ACHN (cell line): ENCODE data around the gene EHD4.

Source experiments
- DNase-seq: peaks from one replicate; pipeline ENCODE4 v3.0.0-alpha.2; 2015
- in situ Hi-C: cut with HindIII; loops from 2 replicates; pipeline ENCODE4 v1.10.0; 2017; ENCODE audit warnings: low sequenced_read_pairs, low pct_ligation_motif_present, low pct_unique_long_range_greater_than_20kb

Gene EHD4

DNA sequence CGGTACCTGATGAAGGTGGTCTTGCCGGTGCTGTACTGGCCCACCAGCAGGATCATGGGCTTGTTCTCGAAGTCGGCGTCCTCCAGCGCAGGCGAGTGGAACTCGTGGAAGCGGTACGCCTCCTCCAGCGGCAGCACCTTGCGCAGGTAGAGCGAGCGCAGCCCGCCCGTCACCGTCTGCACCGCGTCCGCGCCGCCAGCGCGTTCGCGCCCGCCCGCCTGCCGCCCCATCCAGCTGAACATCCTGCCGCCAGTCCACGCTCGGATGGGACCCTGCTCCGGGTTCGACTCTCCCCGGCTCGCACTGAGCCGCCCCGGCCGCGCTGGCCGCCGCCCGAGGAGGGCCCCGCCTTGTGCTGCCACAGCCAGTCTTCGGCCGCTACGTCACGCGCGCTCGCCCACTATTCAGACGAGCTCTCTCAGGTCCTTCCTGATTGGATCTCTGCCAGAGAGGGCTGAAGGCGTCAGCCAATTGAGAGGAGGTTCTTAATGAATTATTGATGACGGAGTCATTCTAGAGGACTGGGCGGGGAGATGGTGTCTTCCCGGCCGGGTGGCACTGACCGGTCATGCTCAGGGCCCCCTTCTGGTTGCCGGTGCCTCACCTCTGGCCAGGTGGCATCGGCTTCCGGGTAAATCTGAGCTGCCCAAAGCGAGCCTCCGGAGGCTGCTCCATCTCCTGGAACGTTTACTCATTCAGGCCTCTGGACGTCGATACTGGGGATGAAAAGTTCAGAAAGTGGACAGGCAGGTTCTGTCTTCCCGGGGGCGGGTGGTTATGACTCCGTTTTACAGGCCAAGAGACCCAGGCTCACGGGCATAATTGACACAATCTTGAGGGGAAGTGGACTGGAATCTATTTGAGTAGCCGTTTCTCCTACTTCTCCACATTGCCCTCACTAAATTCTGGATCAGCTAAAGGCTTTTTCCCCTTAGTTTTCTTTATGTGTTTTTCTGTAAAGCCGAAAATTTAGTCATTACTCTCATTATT is at the start of gene EHD4:
EHD4 (minus strand) TSS at position 305 of the 990 bp plus-strand sequence; CDS start at position 242, 63 bp downstream.
- peak; percentile 99 for DNase-seq
- in situ Hi-C loops = no loop called here

DNA sequence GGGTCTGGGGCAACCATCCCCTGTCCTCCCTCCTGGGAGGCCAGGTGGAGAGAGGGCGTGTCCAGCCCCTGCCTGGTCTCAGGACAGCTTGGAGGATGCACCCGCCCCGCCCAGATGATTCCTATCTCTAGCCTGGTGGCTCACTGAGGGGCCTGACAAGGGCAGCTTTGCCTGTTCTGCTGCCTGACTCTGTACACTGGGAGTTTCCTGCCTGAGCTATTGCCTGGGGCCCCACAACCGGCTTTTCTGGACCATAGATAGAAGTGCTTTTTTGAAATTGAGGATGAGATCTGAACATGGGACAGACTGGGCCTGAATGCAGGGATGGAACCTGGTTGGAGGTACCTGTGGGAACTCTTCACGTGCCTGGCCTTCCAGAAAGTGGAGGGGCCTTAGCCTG is 49.2 kb upstream of the EHD4 start:
- in situ Hi-C loops = no loop called here

GRCh38 chr15:42020713-42021273 is 48.4 kb upstream of the EHD4 start, which contains the start of gene PLA2G4E:
PLA2G4E (minus strand) TSS chr15:42021042; CDS start chr15:42021030, 12 bp downstream.
- in situ Hi-C loops = no loop called here
- no peak for DNase-seq

More for the DNA sequence above, 49.2 kb upstream of the EHD4 start:
- DNase-seq = no peak

- DNase-seq = no peak
- in situ Hi-C loops = no loop called here
These were observed 46.2 kb upstream of the EHD4 start for GRCh38 chr15:42018306-42019224.

DNA sequence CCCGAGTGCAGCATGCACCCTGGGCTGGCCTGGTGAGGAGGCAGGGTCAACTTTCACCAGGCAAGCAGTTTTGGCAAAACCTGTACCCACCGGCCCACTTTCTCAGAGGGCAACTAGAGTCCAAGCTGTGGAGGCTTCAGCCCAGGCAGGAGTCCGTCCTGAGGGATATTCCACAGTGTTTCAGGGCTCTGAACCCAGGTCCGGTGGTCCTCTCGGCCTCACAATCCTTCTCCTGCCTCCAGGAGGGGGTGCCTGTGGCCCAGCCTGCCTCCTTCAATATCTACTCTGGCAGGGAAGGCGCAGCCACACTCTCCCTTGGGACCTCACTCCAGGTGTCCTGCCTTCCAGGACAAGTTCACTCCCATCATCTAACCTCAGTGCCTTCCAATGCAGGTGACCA is 44.6 kb upstream of the EHD4 start:
- DNase-seq = no peak
- in situ Hi-C loops = no loop called here

- no peak for DNase-seq
- in situ Hi-C loops = no loop called here
These were observed 42.0 kb upstream of the EHD4 start for GRCh38 chr15:42014406-42014805.

DNA sequence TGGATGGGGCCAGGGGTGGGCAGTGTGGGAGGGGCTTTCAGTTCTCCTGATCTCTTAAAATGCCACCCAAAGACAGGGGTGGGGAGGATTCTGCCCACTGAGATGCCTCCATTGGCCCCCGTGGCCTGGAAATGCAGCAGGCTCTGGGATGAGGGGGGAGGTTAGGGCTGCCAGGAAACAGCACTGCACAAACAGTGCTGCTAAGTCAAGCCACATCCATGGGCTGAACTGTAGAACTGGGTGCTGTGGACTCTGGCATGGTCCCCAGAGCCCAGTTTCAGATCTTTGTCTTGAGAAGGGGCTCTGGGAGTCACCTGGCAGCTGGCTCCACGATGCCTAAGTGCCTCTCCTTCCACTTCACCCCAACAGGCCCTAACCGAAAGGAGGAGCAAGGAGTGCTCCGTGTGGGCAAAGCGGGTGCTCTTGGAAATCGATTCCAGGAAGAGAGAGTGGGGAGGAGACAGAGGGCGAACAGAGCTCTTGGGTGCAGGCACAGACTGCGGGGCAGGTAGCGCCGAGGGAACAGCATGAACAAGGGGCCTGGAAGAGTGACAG is 40.6 kb upstream of the EHD4 start:
- DNase-seq = no peak

GRCh38 chr15:42012241-42012640 is 39.9 kb upstream of the EHD4 start:
- in situ Hi-C loops = no loop called here
- DNase-seq = no peak

More for the DNA sequence above, 40.6 kb upstream of the EHD4 start:
- in situ Hi-C loops = no loop called here

- no peak for DNase-seq
- in situ Hi-C loops = no loop called here
These were observed 38.7 kb upstream of the EHD4 start for GRCh38 chr15:42011074-42011473.

GRCh38 chr15:42010434-42010833 is 38.1 kb upstream of the EHD4 start:
- DNase-seq = no peak
- in situ Hi-C loops = no loop called here

DNA sequence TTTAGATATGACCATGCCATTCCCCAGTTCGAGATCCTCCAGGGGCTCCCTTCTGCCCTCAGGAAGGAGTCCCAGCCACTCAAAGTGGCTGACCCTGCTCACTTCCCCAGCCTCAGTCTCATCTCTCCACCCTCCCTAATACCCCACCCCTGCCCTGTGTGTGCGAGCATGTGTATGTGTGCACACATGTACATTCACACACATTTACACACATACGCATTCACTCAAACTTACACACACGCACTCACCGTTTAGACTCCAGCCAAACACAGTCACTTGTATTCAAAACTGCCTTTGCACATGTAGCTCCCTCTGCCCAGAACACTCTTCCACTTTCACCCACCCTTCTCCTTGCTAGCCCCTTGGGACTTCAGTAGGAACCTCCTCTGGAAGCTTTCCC is 37.1 kb upstream of the EHD4 start:
- no peak for DNase-seq
- in situ Hi-C loops = no loop called here

DNA sequence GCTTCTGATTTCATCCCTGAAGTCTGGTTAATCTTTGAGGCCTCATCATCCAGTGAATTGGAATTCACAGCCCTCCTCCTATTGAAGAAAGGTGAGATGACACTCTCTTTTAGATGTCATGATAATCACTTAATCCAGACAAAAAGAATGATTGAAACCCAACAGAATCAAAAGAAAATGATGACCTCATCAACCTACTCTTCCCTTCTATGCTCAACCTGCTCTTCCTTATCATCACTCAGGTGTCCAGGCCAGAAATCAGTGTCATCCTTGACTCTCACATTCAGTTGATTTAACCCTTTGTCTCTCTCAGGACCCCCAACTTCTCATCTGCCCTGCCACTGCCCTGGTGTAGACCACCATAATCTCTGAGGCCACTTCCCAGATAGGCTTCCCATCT is 36.7 kb upstream of the EHD4 start:
- no peak for DNase-seq
- in situ Hi-C loops = no loop called here

DNA sequence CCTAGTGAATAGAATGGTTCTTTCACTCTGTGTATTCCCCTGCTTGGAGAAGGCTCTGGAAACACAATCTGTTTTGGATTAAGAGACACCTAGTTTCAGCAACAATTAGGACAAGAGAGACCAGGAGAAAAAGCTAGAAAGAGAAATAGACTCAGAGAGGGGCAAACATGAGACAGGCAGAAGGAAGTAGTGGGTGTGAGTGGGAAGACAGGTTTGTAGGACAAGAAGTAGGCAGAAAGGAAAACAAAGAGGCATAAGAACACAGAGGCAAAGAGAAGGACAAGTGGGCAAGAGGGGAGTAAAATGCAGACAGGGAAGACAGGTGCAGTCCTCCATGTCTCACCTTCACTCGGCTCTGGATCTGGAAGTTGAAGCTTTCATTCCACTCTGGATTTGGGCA is 35.0 kb upstream of the EHD4 start:
- in situ Hi-C loops = no loop called here

GRCh38 chr15:42002333-42002732 is 30.0 kb upstream of the EHD4 start:
- in situ Hi-C loops = no loop called here
- no peak for DNase-seq

More for the DNA sequence above, 35.0 kb upstream of the EHD4 start:
- no peak for DNase-seq

- no peak for DNase-seq
- in situ Hi-C loops = no loop called here
These were observed 28.9 kb upstream of the EHD4 start for GRCh38 chr15:42001236-42001635.

DNA sequence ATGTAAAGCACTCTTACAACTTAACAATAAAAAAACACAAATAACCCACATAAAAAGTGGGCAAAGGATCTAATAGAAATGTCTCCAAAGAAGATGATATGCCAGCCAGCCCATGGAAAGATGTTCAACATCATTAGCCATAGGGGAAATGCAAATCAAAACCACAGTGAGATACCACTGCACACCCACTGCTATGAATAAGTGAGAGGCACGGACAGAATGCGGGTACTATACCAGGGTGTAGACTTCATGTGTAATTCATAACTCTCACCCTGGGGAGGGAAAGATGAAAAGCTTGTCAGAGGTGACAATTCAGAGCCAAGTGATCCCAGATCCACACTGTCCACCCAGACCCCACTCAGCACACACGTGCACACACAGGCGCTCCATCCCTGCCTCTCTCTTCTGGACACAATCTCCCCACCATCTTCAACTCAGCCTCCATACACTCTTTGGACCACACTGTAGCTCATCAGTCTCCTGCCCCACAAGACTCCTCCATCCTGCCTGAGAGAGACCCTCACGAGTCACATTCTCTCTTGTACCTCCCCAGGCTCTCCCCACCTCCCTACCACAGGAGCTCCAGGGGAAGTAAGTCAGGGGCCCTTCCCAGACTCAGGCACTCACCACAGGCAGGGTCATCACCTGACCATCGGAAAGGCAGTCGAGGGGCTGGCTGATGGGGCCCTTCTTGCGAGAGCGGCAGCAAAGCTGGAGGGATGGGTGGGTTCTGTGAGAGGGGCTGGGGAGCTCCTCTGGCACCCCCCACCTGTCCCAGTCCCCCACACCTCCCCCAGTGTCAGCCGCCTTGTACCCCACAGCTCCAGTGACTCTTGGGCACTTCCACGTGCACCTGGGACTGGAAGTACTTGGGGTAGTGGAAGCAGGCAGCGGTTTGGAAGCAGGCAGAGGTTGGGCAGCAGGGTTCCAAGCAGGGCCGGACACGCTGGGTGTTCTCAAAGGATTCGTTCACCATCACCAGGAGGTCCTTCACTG is 27.2 kb upstream of the EHD4 start:
- DNase-seq = no peak
- in situ Hi-C loops = no loop called here

- no peak for DNase-seq
These were observed 25.5 kb upstream of the EHD4 start for GRCh38 chr15:41997845-41998244.

More at GRCh38 chr15:41997845-41998244, 25.5 kb upstream of the EHD4 start:
- in situ Hi-C loops = no loop called here
